ENCODE measurements around the gene SMYD4.

DNA sequence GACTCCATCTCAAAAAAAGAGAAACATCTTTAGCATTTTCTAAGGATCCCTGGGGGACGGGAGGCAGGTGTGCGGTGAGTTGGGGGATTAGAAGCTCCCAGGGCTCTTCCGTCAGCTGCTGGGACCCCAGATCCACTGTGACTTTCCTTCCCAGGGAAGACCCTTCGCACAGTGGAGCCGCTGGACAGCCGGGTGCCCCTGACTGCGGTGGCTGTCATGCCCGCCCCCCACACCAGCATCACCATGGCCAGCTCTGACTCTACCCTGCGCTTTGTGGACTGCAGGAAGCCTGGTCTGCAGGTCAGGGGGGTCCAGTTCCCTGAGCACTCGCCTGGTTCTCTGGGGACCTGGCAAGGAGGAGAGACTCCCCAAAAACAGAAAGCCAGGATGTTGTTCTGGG lies 94.3 kb downstream of the SMYD4 start:
- TF ChIP-seq, protein P1, sequence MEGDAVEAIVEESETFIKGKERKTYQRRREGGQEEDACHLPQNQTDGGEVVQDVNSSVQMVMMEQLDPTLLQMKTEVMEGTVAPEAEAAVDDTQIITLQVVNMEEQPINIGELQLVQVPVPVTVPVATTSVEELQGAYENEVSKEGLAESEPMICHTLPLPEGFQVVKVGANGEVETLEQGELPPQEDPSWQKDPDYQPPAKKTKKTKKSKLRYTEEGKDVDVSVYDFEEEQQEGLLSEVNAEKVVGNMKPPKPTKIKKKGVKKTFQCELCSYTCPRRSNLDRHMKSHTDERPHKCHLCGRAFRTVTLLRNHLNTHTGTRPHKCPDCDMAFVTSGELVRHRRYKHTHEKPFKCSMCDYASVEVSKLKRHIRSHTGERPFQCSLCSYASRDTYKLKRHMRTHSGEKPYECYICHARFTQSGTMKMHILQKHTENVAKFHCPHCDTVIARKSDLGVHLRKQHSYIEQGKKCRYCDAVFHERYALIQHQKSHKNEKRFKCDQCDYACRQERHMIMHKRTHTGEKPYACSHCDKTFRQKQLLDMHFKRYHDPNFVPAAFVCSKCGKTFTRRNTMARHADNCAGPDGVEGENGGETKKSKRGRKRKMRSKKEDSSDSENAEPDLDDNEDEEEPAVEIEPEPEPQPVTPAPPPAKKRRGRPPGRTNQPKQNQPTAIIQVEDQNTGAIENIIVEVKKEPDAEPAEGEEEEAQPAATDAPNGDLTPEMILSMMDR (IDR thresholded peaks at IDR 0.05): no peak
- no peak for TF ChIP-seq EZH2 (IDR thresholded peaks at IDR 0.05; ENCODE audit: borderline replicate concordance, insufficient read depth, low read depth, low read length, poor library complexity, severe bottlenecking)

All from B cell (primary cell).